Measurements from ENCODE around the gene PAPPA.
A peak's percentile ranks its signal among the peaks of the same experiment; 100 is the strongest.

The PAPPA gene

GRCh38 chr9:116232424-116233159 is 79.0 kb downstream of the PAPPA start:
- DNase-seq (ENCODE audit: low read depth): peak; percentile 39

- no peak for DNase-seq (ENCODE audit: low read depth)
Measured at GRCh38 chr9:116233160-116233530, 79.6 kb downstream of the PAPPA start.

GRCh38 chr9:116234081-116234480 is 80.5 kb downstream of the PAPPA start:
- peak; percentile 93 for DNase-seq (ENCODE audit: low read depth)

- DNase-seq (ENCODE audit: low read depth): no peak
Measured at GRCh38 chr9:116236979-116237378, 83.4 kb downstream of the PAPPA start.

GRCh38 chr9:116237456-116237855 is 83.9 kb downstream of the PAPPA start:
- DNase-seq (ENCODE audit: low read depth): no peak

- DNase-seq (ENCODE audit: low read depth): peak; percentile 91
Measured at GRCh38 chr9:116238225-116238624, 84.6 kb downstream of the PAPPA start.

GRCh38 chr9:116238776-116239340 is 85.3 kb downstream of the PAPPA start:
- peak; percentile 43 for DNase-seq (ENCODE audit: low read depth)

GRCh38 chr9:116243708-116244107 is 90.1 kb downstream of the PAPPA start:
- DNase-seq (ENCODE audit: low read depth): no peak

- DNase-seq (ENCODE audit: low read depth): no peak
Measured at GRCh38 chr9:116247284-116247683, 93.7 kb downstream of the PAPPA start.

GRCh38 chr9:116247791-116248374 is 94.3 kb downstream of the PAPPA start:
- DNase-seq (ENCODE audit: low read depth): no peak

- DNase-seq (ENCODE audit: low read depth): peak; percentile 56
Measured at GRCh38 chr9:116250891-116251290, 97.3 kb downstream of the PAPPA start.

GRCh38 chr9:116251366-116251765 is 97.8 kb downstream of the PAPPA start:
- no peak for DNase-seq (ENCODE audit: low read depth)

- no peak for DNase-seq (ENCODE audit: low read depth)
Measured at GRCh38 chr9:116260531-116260930, 106.9 kb downstream of the PAPPA start.

GRCh38 chr9:116262448-116262847 is 108.9 kb downstream of the PAPPA start:
- no peak for DNase-seq (ENCODE audit: low read depth)

GRCh38 chr9:116264361-116264760 is 110.8 kb downstream of the PAPPA start:
- no peak for DNase-seq (ENCODE audit: low read depth)

- peak; percentile 47 for DNase-seq (ENCODE audit: low read depth)
Measured at GRCh38 chr9:116267021-116267420, 113.4 kb downstream of the PAPPA start.

GRCh38 chr9:116269250-116269649 is 115.7 kb downstream of the PAPPA start:
- peak; percentile 47 for DNase-seq (ENCODE audit: low read depth)

- no peak for DNase-seq (ENCODE audit: low read depth)
Measured at GRCh38 chr9:116270546-116270945, 117.0 kb downstream of the PAPPA start.

- no peak for DNase-seq (ENCODE audit: low read depth)
Measured at GRCh38 chr9:116271340-116271739, 117.7 kb downstream of the PAPPA start.

- DNase-seq (ENCODE audit: low read depth): no peak
Measured at GRCh38 chr9:116271991-116272390, 118.4 kb downstream of the PAPPA start.

- DNase-seq (ENCODE audit: low read depth): peak; percentile 85
Measured at GRCh38 chr9:116274293-116274692, 120.7 kb downstream of the PAPPA start.

GRCh38 chr9:116275418-116276195 is 122.0 kb downstream of the PAPPA start:
- peak; percentile 51 for DNase-seq (ENCODE audit: low read depth)

- no peak for DNase-seq (ENCODE audit: low read depth)
Measured at GRCh38 chr9:116276196-116276493, 122.6 kb downstream of the PAPPA start.
